GM12801 (cell line): ENCODE measurements around the gene HAL.

Experiments used
- TF ChIP-seq, protein P1 (sequence below): IDR thresholded peaks from one replicate; pipeline ENCODE4 v1.5.1; 2011; ENCODE audit warnings: control low read depth; ENCODE audit not compliant: insufficient read length; ENCODE audit errors: extremely low read depth

The HAL gene

DNA sequence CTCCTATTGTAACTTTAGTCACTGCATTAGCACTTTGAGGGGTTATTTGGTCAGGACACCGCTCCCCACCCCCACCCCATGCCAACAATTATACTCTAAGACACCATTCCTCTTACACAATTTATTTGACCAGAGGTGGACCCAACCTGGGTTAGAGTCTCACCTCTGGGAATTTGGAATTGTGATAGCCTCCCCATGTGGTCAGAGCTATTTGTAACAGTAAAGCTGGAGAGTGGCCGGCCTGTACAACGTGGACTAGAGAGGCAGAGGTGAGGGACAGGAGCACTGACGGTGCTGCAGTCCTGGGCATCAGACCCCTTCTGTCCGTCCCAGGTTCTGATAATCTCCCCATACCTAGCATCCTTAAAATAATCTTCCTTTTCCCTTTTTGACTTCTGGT, 3.3 kb upstream of the HAL start:
- TF ChIP-seq, protein P1, sequence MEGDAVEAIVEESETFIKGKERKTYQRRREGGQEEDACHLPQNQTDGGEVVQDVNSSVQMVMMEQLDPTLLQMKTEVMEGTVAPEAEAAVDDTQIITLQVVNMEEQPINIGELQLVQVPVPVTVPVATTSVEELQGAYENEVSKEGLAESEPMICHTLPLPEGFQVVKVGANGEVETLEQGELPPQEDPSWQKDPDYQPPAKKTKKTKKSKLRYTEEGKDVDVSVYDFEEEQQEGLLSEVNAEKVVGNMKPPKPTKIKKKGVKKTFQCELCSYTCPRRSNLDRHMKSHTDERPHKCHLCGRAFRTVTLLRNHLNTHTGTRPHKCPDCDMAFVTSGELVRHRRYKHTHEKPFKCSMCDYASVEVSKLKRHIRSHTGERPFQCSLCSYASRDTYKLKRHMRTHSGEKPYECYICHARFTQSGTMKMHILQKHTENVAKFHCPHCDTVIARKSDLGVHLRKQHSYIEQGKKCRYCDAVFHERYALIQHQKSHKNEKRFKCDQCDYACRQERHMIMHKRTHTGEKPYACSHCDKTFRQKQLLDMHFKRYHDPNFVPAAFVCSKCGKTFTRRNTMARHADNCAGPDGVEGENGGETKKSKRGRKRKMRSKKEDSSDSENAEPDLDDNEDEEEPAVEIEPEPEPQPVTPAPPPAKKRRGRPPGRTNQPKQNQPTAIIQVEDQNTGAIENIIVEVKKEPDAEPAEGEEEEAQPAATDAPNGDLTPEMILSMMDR: no peak

DNA sequence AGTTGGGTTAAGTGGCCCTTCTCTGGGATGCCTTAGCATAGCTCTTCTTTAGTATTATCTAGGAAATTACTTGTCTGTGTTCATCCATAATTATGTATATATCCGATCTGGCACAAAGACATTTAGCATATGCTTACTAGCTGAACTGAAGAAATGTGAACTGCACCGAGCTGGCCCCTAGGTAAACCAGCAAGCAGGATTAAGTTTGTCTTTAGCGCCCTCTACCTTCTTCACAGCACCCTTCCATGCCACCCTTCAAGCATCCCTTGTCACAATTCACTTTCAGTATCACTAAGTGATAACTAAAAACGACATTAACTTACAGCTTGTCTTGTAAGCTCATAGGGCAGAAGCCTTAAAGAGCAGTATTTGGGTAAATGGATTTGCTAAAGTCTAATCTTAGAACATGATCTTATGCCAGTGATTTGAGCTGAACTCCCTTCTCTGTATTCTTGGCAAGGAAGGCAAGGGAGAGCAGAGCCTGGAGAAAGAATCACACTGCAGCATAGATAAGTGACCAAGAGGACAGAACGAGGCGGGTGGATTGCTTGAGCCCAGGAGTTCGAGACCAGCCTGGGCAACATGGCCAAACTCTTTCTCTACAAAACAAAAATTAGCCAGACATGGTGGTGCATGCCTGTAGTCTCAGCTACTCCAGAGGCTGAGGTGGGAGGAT, 2.6 kb upstream of the HAL start:
- TF ChIP-seq, protein P1: no peak

DNA sequence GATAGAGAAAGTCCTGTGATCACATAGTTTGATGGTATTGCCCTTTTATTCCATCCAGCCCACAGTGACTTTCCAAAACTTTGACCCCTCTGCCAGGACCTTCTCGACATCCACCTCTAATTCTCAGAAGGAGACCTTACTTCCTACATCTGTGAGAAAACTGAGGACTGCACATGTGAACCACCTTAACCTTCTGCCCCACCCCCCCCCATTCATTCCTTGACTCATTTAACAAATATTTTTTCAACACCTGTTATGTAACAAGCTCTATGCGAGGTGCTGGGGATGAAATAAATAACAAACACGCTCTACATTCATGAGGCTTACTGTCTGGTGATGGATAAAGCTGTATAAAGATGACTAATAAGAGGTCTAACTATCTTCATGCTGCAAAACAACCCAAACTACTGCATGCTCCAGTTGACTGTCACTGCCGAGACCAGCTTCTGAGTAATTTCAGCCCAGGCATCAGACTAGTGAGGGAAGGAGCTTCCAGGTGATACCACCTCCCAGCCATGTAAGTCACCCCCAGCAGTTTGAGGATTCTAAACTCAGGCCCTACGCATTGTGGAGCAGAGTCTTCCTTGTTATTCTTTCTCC, 1.9 kb upstream of the HAL start:
- TF ChIP-seq, protein P1: no peak

DNA sequence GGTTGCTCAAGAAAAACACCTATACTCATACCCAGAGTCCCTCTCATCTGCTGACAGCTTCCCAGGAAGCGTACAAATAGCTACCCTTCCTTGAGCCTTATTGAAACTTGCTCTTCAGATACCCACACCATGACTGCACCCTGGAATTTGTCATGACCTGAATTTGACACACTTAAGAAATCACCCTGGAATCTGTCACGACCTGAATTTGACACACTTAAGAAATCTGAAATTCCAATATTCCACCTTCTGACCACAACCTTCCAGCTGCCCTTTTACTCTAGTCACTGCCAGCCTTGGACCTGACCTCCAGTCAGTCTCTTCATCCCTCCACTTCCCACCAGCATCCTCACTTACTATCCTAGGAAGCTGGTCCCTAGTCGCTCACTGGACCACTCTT, 1.1 kb upstream of the HAL start:
- TF ChIP-seq, protein P1: no peak

DNA sequence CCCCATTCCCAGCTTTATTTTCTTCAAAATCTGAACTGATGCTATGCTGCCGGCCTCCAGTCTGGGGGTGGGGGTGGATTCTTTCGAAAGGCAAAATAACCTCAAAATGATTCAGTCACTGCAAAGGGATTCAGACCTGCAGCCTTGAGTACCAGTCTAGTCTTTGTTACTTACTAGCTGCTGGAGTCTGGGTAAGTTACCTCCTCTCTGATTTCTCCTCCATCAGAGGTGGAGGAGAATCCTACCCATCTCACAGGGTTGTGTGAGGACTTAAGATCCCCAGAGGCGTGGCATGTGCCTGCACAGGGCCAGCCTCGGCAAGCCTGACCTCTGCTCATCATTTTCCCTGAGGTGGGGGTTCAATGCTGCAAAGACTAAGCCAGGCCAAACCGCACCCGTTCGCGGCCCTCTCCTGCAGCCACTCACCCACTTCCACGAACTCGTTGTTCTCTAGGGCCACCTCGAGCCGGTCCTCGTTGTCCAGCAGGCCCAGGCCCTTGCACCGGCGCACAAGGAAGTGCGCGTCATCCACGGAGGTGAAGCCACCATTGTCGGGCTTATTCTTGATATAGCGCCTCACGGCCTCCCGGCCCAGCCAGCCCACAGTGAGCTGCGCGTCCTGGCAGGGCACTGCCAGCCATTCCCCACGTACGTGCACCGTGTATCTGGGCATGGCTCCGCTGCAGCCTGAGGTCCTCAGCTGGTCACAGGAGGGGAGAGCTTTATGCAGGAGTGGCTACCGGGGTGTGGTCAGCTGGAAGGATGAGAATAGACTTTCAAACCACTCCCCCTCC, 709 bp downstream of the HAL start:
- TF ChIP-seq, protein P1: no peak

DNA sequence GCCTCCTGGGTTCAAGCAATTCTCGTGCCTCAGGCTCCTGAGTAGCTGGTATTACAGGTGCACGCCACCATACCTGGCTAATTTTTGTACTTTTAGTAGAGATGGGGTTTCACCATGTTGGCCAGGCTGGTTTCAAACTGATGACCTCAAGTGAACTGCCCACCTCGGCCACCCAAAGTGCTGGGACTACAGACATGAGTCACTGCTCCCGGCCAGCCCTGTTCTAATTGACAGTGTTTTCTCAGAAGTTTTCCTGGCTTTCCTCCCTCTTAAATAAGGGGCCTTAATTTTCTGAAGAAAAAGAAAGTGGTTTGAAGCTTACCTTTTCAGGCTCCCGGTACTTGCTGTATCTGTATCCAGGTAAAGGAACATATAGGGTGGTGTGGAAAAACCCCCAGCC, 1.7 kb downstream of the HAL start:
- TF ChIP-seq, protein P1: no peak

DNA sequence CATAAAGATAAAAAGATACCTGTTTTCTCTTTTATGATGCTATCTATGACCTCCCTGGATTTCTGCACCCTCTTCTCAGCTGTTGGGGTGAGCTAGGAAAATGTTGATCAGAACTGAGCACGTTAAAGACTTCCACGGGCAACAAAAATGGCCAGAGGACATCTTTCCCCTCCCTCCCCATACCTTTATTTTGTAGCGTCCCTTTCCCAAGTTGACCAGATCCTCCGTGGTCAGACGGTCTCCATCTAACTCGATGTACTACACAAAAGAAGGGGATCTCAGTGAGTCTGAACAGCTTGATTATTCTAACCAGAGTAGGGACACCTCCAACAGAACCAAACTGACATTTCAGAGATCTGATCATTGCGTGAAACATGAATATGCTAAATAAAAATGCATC, 2.2 kb downstream of the HAL start:
- TF ChIP-seq, protein P1: no peak
